Measurements from ENCODE around the gene ABCC1. TPM values are rescaled to one million over a fixed set of nuclear protein-coding genes. Genes with fewer than 3 reads are reported as not detected.
A peak's percentile ranks its signal among the peaks of the same experiment; 100 is the strongest.

Gene ABCC1
- total RNA-seq, 1 experiment from 2014 or later = 16.1 TPM

DNA sequence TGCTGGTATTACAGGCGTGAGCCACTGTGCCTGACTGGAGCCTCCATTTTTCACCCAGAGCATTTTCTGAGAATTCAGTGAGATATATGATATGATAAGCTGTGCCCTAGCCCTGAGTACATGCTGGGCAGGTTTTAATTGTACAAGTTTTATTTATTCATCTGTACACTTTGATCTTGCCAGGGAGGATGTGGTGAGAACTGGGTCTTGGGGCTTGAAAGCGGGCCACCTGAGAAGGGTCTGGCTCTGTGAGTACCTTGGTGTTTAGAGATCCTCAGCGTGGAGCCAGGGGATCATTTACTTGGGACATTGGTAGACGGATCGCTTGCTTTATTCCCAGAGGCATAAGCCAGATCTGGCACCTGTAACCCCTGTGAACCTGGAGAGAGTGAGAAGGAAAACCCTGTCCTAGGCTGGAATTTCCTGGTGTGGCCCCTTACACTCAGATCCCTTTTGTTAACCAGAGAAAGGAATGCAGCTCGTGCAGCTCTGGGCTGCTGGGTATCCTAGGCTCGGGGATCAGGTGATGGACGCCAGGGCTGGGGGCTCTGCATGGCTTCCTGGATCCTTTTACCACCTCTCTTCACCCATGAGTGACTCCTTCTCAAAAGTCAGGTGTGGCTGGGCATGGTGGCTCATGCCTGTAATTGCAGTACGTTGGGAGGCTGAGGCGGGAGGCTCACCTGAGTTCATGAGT, 91.9 kb downstream of the ABCC1 start:
- Histone ChIP-seq H4K20me1 (ENCODE audit: low read length) (no peaks in the 10 kb centered on the region), H3K9me2 (replicated peaks; ENCODE audit: low read length) (no peaks in the 10 kb centered on the region), H3K4me3 (ENCODE audit: low read length) (no peak overlapping the region), H3K27ac (ENCODE audit: low read length) (no peak overlapping the region), H3F3A (ENCODE audit: low read length, unreplicated experiment) (peaks cover 5% of the 10 kb centered on the region), H3K9me3 (ENCODE audit: low read length) (no peaks in the 10 kb centered on the region), H3K27me3 (ENCODE audit: low read length) (no peaks in the 10 kb centered on the region), H3K79me2 (ENCODE audit: low read length) (no peaks in the 10 kb centered on the region), H3K4me2 (ENCODE audit: low read length) (no peak overlapping the region), H3K4me1 (ENCODE audit: insufficient read depth, low read length) (peaks cover 18% of the 10 kb centered on the region), H2AFZ (ENCODE audit: low read length) (no peak overlapping the region), H3K9ac (ENCODE audit: low read length) (no peak overlapping the region), H3K36me3 (ENCODE audit: low read depth, low read length) (peaks cover 17% of the 10 kb centered on the region; the same call in 1 of the 2 replicates)
- no TSS peak for BruUV-seq (replicated peaks)
- ATAC-seq (no peak), DNase-seq (no peak)
- TF ChIP-seq EZH2 (IDR thresholded peaks at IDR 0.05; ENCODE audit: low read length, unreplicated experiment) (no peak), CTCF (conservative IDR thresholded peaks at IDR 0.05; ENCODE audit: low read depth, low read length) (no peak), EZH2phosphoT487 (IDR thresholded peaks at IDR 0.05; ENCODE audit: borderline replicate concordance, low read length) (no peak)
- CTCF ChIA-PET = no interaction called here
- intact Hi-C loops (cut with micrococcal nuclease) = no loop called here
- POLR2A ChIA-PET (ENCODE audit: unreplicated experiment) = no interaction called here

DNA sequence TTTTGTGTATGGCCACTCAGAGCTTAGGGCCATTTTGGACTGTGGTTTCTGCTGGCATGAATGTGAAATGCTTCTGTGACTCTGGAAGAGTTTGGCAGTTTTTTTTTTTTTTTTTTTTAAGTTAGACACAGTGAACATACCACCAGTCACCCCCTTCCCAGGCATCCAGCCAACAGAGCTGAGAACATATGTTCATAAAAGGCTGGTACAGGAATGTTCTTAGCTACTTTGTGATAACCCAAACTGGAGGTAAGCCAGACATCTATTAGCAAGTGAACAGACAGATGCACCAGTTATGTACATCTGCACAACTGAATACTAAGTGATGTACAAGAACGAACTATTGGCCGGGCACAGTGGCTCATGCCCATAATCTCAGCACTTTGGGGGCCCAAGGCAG, 92.7 kb downstream of the ABCC1 start:
- Histone ChIP-seq H3F3A (ENCODE audit: low read length, unreplicated experiment) (peaks cover 5% of the 10 kb centered on the region), H3K27ac (ENCODE audit: low read length) (no peak overlapping the region), H4K20me1 (ENCODE audit: low read length) (no peaks in the 10 kb centered on the region), H3K4me2 (ENCODE audit: low read length) (no peak overlapping the region), H3K4me3 (ENCODE audit: low read length) (no peak overlapping the region), H3K9ac (ENCODE audit: low read length) (no peak overlapping the region), H3K79me2 (ENCODE audit: low read length) (no peaks in the 10 kb centered on the region), H3K27me3 (ENCODE audit: low read length) (no peaks in the 10 kb centered on the region), H3K9me2 (replicated peaks; ENCODE audit: low read length) (no peaks in the 10 kb centered on the region), H3K9me3 (ENCODE audit: low read length) (no peaks in the 10 kb centered on the region), H2AFZ (ENCODE audit: low read length) (no peak overlapping the region), H3K36me3 (ENCODE audit: low read depth, low read length) (peaks cover 20% of the 10 kb centered on the region), H3K4me1 (ENCODE audit: insufficient read depth, low read length) (peaks cover 23% of the 10 kb centered on the region)
- ATAC-seq (no peak), DNase-seq (no peak)
- no TSS peak for BruUV-seq (replicated peaks)
- ChIA-PET POLR2A (ENCODE audit: unreplicated experiment) (no interaction called here), CTCF (no interaction called here)
- intact Hi-C loops (cut with micrococcal nuclease) = no loop called here
- TF ChIP-seq EZH2phosphoT487 (IDR thresholded peaks at IDR 0.05; ENCODE audit: borderline replicate concordance, low read length) (no peak), CTCF (conservative IDR thresholded peaks at IDR 0.05; ENCODE audit: low read depth, low read length) (no peak), EZH2 (IDR thresholded peaks at IDR 0.05; ENCODE audit: low read length, unreplicated experiment) (no peak)

DNA sequence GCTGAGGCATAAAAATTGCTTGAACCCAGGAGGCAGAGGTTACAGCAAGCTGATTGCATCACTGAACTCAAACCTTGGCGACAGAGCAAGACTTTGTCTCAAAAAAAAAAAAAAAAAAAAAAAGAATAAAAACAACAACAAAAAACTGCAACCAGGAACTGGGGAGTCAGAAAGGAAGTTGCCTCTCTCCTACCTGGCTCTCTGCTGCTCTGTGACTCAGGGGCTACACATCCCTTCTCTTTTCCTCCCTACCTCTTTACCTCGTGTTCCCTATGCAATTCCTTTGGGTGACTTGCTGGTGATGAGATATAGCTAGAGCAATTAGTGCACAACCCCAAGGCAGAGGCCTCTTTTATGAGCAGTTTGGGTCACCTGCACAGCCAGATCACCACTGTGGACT, 95.9 kb downstream of the ABCC1 start:
- H3K27ac ChIP-seq (ENCODE audit: low read length) = peak overlapping the region; percentile 92
- no peaks in the 10 kb centered on the region for H3K9me3 ChIP-seq (ENCODE audit: low read length)
- H3K27me3 ChIP-seq (ENCODE audit: low read length) = no peaks in the 10 kb centered on the region
- H3K36me3 ChIP-seq (ENCODE audit: low read depth, low read length) = peaks cover 26% of the 10 kb centered on the region
- no TSS peak for BruUV-seq (replicated peaks)
- peak; percentile 89 for DNase-seq
- no peak overlapping the region; the same call in 1 of the 2 replicates for H3K4me3 ChIP-seq (ENCODE audit: low read length)
- no peaks in the 10 kb centered on the region for H3K79me2 ChIP-seq (ENCODE audit: low read length)
- TF ChIP-seq CTCF (conservative IDR thresholded peaks at IDR 0.05; ENCODE audit: low read depth, low read length) = no peak
- TF ChIP-seq EZH2 (IDR thresholded peaks at IDR 0.05; ENCODE audit: low read length, unreplicated experiment) = no peak
- TF ChIP-seq EZH2phosphoT487 (IDR thresholded peaks at IDR 0.05; ENCODE audit: borderline replicate concordance, low read length) = no peak
- H3K4me2 ChIP-seq (ENCODE audit: low read length) = peak overlapping the region; percentile 49
- no peaks in the 10 kb centered on the region for H3K9me2 ChIP-seq (replicated peaks; ENCODE audit: low read length)
- H3F3A ChIP-seq (ENCODE audit: low read length, unreplicated experiment) = peaks cover 5% of the 10 kb centered on the region
- peak overlapping the region; percentile 49; the same call in 1 of the 2 replicates for H3K9ac ChIP-seq (ENCODE audit: low read length)
- H2AFZ ChIP-seq (ENCODE audit: low read length) = no peak overlapping the region
- POLR2A ChIA-PET (ENCODE audit: unreplicated experiment) = interaction anchor here (0.6 to 1.0 kb wide), 2 partner anchors 26 to 157 kb away, joined by 3 read pairs; no protein-coding TSS in a partner anchor
- peaks cover 23% of the 10 kb centered on the region for H3K4me1 ChIP-seq (ENCODE audit: insufficient read depth, low read length)
- peak; percentile 99 for ATAC-seq
- CTCF ChIA-PET = interaction anchor here (0.7 to 0.8 kb wide), 2 partner anchors 267 to 312 kb away, joined by 4 to 11 read pairs; no protein-coding TSS in a partner anchor
- H4K20me1 ChIP-seq (ENCODE audit: low read length) = no peaks in the 10 kb centered on the region
- intact Hi-C loops (cut with micrococcal nuclease) = loop anchor here (5.0 kb wide), 1 partner anchor 168 kb away; no protein-coding TSS in a partner anchor

Measured in PC-3 (cell line).